Adrenal gland (tissue), 12 donors: Measurements from ENCODE around the gene TSPAN33. TPM values are rescaled to one million over a fixed set of nuclear protein-coding genes. Genes with fewer than 3 reads are reported as not detected.
"Not testable (repeated sequence)": the region's sequence is repeated elsewhere in the genome, so short reads cannot be mapped to it uniquely, and the experiment has no call there.

Source experiments
- DNase-seq, 7 donors: peaks; one replicate each; pipeline ENCODE4 v3.0.0-alpha.2; 2019 to 2020
- H3K27ac ChIP-seq, 5 donors: fragments of 200-600 bp; sonication (generic) in 4 of 5; 1 replicate in 3 of 5; 2 replicates in 2 of 5; pipeline versions ENCODE4 v1.5.1 to v1.8.0; 2016 to 2020; ENCODE audit warnings: mild to moderate bottlenecking in 1 of 5
- H3K27me3 ChIP-seq: fragments of 200-600 bp; 2 replicates; pipeline ENCODE4 v1.8.0; 2021
- H3K36me3 ChIP-seq, 2 donors: fragments of 200-600 bp; replicated peaks in 1 of 2; 1 replicate in 1 of 2; 2 replicates in 1 of 2; pipeline versions ENCODE4 v1.5.1 to v1.8.0; 2018 to 2022
- H3K4me1 ChIP-seq, 2 donors: fragments of 200-600 bp; replicated peaks in 1 of 2; 1 replicate in 1 of 2; 2 replicates in 1 of 2; pipeline versions ENCODE4 v1.5.1 to v1.8.0; 2018 to 2021
- H3K4me3 ChIP-seq, 4 donors: fragments of 200-600 bp; sonication (generic) in 3 of 4; one replicate each; pipeline ENCODE4 v1.5.1; 2016 to 2018
- H3K9me3 ChIP-seq, 3 donors: fragments of 200-600 bp; sonication (generic) in 1 of 3; replicated peaks in 1 of 3; 1 replicate in 2 of 3; 2 replicates in 1 of 3; pipeline versions ENCODE4 v1.5.1 to v1.8.0; 2016 to 2021
- POLR2A ChIP-seq, 2 donors: fragments of 450-650 bp; IDR thresholded peaks; one replicate each; pipeline ENCODE4 v1.6.1; 2017; ENCODE audit warnings: antibody characterized with exemption in 2 of 2, mild to moderate bottlenecking in 2 of 2, moderate library complexity in 1 of 2
- WGBS, 4 donors: extraction: QIAGEN DNeasy Blood & Tissue Kit in 2 of 4; methylation state at CpG; one replicate each; pipeline versions ENCODE4 v1.1.5 to v1.1.7; 2013 to 2017; 5-methylcytosine and 5-hydroxymethylcytosine counted together
- intact Hi-C, 2 donors: fragments of 100-400 bp; cut with DNase I; formaldehyde crosslinking; loops; one replicate each; pipeline versions ENCODE4 v1.14.1 to v1.15.0; 2022 to 2023
- polyA plus RNA-seq, 3 donors: library from polyadenylated mRNA; stranded (reverse); fragments of 200-250 nt in 2 of 3; fragments of 350-450 nt in 1 of 3; fragmentation: Illumina TruSeq in 1 of 3; extraction: RNeasy Lipid Tissue Mini Kit (QIAGEN cat#74804) in 1 of 3; gene quantifications; one replicate each; pipeline ENCODE4 v1.2.3, GENCODE V29; 2013 to 2014
- total RNA-seq, 9 donors: library from RNA; depleted of rRNA in 4 of 9; stranded (reverse); fragments of >200 nt in 4 of 9; fragments of 120-200 nt in 1 of 9; fragmentation: NEBNext Ultra II Directional in 1 of 9; extraction: Animal tissue kit (Norgen Biotek cat#: 25700) in 1 of 9; gene quantifications; one replicate each; pipeline versions ENCODE4 v1.1.0 to v1.2.4, GENCODE V29; 2013 to 2023
- TF ChIP-seq, protein P1 (sequence below), 6 experiments: fragments of 450-650 bp in 4 of 6; fragments of 200-600 bp in 2 of 6; sonication (generic) in 1 of 6; IDR thresholded peaks; 1 replicate in 5 of 6; 2 replicates in 1 of 6; pipeline versions ENCODE4 v1.5.1 to v1.8.0; 2016 to 2021; ENCODE audit warnings: antibody characterized with exemption in 6 of 6, mild to moderate bottlenecking in 2 of 6, moderate library complexity in 1 of 6
- donor health status: healthy with polysubstance abuse.
- donor health status: Bipolar disorder and iron deficiency.
- donor health status: DM: yes; HTN: yes; CAD: no.
- donor health status: DM: no; HTN: no; CAD: no.
- donor health status: DM: no; HTN: no; CAD: no.
- donor health status: DM: yes; HTN: yes; CAD: no.

Gene TSPAN33
- total and polyA plus RNA-seq, 12 donors = 1.8 to 20.0 (median 10.1) TPM

DNA sequence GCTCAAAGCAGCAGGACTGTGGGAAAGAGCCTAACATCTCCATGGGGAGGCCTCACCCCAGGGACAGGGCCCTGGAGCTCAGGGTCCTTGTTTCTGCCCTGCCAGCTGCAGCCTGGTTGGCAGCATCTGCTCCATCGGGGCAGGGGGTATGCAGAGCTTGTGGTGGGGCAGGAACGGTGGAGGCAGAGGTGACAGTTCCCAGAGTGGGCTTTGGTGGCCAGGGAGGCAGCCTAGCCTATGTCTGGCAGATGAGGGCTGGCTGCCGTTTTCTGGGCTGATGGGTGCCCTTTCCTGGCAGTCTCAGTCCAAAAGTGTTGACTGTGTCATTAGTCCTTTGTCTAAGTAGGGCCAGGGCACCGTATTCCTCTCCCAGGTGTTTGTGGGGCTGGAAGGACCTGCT, 68.1 kb downstream of the TSPAN33 start:
- no peak overlapping the region for H3K4me3 ChIP-seq
- H3K4me1 ChIP-seq = no peaks in the 10 kb centered on the region
- intact Hi-C loops = loop anchor here in 1 of 2 donors (10.0 kb wide), 1 partner anchor 252 kb away; no protein-coding TSS in a partner anchor
- no peak for DNase-seq
- H3K27me3 ChIP-seq = no peaks in the 10 kb centered on the region
- no peaks in the 10 kb centered on the region for H3K36me3 ChIP-seq
- H3K9me3 ChIP-seq = no peaks in the 10 kb centered on the region
- no peak overlapping the region for H3K27ac ChIP-seq
- TF ChIP-seq, protein P1, sequence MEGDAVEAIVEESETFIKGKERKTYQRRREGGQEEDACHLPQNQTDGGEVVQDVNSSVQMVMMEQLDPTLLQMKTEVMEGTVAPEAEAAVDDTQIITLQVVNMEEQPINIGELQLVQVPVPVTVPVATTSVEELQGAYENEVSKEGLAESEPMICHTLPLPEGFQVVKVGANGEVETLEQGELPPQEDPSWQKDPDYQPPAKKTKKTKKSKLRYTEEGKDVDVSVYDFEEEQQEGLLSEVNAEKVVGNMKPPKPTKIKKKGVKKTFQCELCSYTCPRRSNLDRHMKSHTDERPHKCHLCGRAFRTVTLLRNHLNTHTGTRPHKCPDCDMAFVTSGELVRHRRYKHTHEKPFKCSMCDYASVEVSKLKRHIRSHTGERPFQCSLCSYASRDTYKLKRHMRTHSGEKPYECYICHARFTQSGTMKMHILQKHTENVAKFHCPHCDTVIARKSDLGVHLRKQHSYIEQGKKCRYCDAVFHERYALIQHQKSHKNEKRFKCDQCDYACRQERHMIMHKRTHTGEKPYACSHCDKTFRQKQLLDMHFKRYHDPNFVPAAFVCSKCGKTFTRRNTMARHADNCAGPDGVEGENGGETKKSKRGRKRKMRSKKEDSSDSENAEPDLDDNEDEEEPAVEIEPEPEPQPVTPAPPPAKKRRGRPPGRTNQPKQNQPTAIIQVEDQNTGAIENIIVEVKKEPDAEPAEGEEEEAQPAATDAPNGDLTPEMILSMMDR (IDR thresholded peaks at IDR 0.05) = no peak
- TF ChIP-seq POLR2A (IDR thresholded peaks at IDR 0.05) = no peak
- 83 to 93% (median 88%) methylated on average over 3 to 4 of the region's 4 CpGs for WGBS, 4 donors

DNA sequence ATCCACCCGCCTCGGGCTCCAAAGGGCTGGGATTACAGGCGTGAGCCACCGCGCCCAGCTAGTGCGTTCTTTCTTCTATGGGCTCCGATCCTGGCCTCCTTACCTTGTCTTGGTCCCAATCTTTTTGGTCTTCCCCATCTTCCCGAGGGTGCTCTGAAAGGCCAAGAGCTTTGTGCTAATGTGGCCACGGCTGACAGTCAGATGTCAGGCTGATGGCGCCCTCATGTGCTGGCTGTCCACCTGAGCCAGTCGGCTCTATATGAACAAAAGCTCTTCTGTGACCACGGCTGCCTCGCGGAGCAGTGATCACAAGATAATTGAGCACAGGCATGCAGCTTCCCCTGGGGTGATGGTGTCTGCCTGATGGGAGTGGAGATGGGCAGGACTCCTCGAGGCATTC, 69.3 kb downstream of the TSPAN33 start:
- no peak overlapping the region for H3K4me3 ChIP-seq
- TF ChIP-seq, protein P1 (IDR thresholded peaks at IDR 0.05) = no peak
- TF ChIP-seq POLR2A (IDR thresholded peaks at IDR 0.05) = no peak
- no peaks in the 10 kb centered on the region for H3K27me3 ChIP-seq
- no peak for DNase-seq
- H3K4me1 ChIP-seq = no peaks in the 10 kb centered on the region
- H3K9me3 ChIP-seq = no peaks in the 10 kb centered on the region
- intact Hi-C loops = loop anchor here in 1 of 2 donors (10.0 kb wide), 1 partner anchor 251 kb away; no protein-coding TSS in a partner anchor
- WGBS, 4 donors = 64 to 86% (median 69%) methylated on average over 10 to 15 of the region's 15 CpGs
- H3K27ac ChIP-seq = no peak overlapping the region
- H3K36me3 ChIP-seq = no peaks in the 10 kb centered on the region

DNA sequence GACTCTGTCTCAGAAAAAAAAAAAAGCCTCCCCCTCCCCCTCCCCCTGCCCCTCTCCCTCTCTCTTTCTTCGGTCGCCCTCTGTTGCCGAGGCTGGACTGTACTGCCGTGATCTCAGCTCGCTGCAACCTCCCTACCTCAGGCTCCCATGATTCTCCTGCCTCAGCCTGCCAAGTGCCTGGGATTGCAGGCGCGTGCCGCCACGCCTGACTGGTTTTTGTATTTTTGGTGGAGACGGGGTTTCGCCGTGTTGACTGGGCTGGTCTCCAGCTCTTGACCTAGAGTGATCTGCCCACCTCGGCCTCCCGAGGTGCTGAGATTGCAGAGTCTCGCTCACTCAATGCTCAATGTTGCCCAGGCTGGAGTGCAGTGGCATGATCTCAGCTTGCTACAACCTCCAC, 71.2 kb downstream of the TSPAN33 start:
- H3K4me1 ChIP-seq, H3K27ac ChIP-seq, H3K36me3 ChIP-seq, H3K27me3 ChIP-seq, H3K4me3 ChIP-seq, H3K9me3 ChIP-seq, DNase-seq: not testable (repeated sequence)
- intact Hi-C loops = loop anchor here in 1 of 2 donors (5.0 to 10.0 kb wide), 2 partner anchors 82 to 249 kb away; no protein-coding TSS in a partner anchor
- WGBS, 4 donors = 89 to 96% (median 93%) methylated on average over 12 to 15 of the region's 15 CpGs

DNA sequence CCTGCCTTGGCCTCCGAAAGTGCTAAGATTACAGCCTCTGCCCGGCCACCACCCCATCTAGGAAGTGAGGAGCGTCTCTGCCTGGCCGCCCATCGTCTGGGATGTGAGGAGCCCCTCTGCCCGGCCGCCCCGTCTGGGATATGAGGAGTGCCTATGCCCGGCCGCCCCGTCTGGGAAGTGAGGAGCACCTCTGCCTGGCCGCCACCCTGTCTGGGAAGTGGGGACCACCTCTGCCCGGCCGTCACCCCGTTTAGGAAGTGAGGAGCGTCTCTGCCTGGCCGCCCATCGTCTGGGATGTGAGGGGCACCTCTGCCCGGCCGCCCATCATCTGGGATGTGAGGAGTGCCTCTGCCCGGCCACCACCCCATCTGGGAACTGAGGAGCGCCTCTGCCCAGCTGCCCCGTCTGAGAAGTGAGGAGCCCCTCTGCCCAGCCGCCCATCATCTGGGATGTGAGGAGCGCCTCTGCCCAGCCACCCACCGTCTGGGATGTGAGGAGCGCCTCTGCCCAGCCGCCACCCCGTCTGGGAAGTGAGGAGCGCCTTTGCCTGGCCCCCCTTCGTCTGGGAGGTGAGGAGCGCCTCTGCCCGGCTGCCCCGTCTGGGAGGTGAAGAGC, 71.7 kb downstream of the TSPAN33 start:
- not testable (repeated sequence) for H3K9me3 ChIP-seq, H3K4me3 ChIP-seq, H3K27ac ChIP-seq, H3K36me3 ChIP-seq, H3K27me3 ChIP-seq, H3K4me1 ChIP-seq
- WGBS, 4 donors = 89 to 97% (median 94%) methylated on average over 6 to 34 of the region's 34 CpGs
- intact Hi-C loops = loop anchor here in 1 of 2 donors (5.0 to 10.0 kb wide), 2 partner anchors 81 to 249 kb away; no protein-coding TSS in a partner anchor
- DNase-seq = peak in 1 of 7 donors; percentile 38

DNA sequence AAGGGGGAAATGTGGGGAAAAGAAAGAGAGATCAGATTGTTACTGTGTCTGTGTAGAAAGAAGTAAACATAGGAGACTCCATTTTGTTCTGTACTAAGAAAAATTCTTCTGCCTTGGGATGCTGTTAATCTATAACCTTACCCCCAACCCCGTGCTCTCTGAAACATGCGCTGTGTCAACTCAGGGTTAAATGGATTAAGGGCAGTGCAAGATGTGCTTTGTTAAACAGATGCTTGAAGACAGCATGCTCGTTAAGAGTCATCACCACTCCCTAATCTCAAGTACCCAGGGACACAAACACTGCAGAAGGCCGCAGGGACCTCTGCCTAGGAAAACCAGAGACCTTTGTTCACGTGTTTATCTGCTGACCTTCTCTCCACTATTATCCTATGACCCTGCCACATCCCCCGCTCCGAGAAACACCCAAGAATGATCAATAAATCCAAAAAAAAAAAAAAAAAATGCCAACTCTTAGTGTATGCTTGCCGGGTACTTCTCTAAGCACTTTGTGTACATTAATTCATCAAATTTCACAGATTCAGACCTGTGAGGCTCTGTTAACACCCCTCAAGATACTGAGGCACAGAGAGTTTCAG, 72.4 kb downstream of the TSPAN33 start:
- H3K4me1 ChIP-seq, H3K27ac ChIP-seq, H3K27me3 ChIP-seq, DNase-seq, H3K4me3 ChIP-seq, H3K9me3 ChIP-seq, H3K36me3 ChIP-seq: not testable (repeated sequence)
- WGBS, 4 donors = 57 to 74% (median 65%) methylated on average over 7 to 8 of the region's 8 CpGs
- intact Hi-C loops = loop anchor here in 1 of 2 donors (5.0 to 10.0 kb wide), 2 partner anchors 80 to 248 kb away; no protein-coding TSS in a partner anchor
